GM23338 (cell line): Measurements from ENCODE around the gene GPR158.

ENCODE experiments used
- CREB1 ChIP-seq: fragments of 250-450 bp; sonication (Bioruptor Pico); IDR thresholded peaks from 2 replicates; pipeline ENCODE4 v1.5.0; 2020; ENCODE audit warnings: low read depth, mild to moderate bottlenecking, moderate library complexity
- CTCF ChIP-seq, 2 experiments: fragments of 200-600 bp in 1 of 2; sonication (generic) in 1 of 2; conservative IDR thresholded peaks; 2 replicates each; pipeline versions ENCODE4 v1.5.1 to v1.6.1; 2016 to 2017; ENCODE audit warnings: antibody characterized with exemption in 2 of 2, low read depth in 2 of 2, mild to moderate bottlenecking in 2 of 2, moderate library complexity in 1 of 2
- ETS1 ChIP-seq: IDR thresholded peaks from 2 replicates; pipeline ENCODE4 v1.6.1; 2016; ENCODE audit warnings: antibody characterized with exemption
- EZH2 ChIP-seq: fragments of 200-600 bp; sonication (generic); IDR thresholded peaks from one replicate; pipeline ENCODE4 v1.8.0; 2017; ENCODE audit warnings: antibody characterized with exemption, mild to moderate bottlenecking, low read depth; ENCODE audit not compliant: unreplicated experiment
- EZH2phosphoT487 ChIP-seq: fragments of 200-600 bp; sonication (generic); IDR thresholded peaks from one replicate; pipeline ENCODE4 v1.8.1; 2018; ENCODE audit warnings: antibody characterized with exemption; ENCODE audit not compliant: unreplicated experiment
- JUNB ChIP-seq: IDR thresholded peaks from one replicate; pipeline ENCODE4 v1.6.1; 2016; ENCODE audit warnings: antibody characterized with exemption; ENCODE audit not compliant: unreplicated experiment
- NANOG ChIP-seq: IDR thresholded peaks from 2 replicates; pipeline ENCODE4 v1.6.1; 2016; ENCODE audit warnings: antibody characterized with exemption, borderline replicate concordance
- POLR2AphosphoS5 ChIP-seq: IDR thresholded peaks from 2 replicates; pipeline ENCODE4 v1.6.1; 2016; ENCODE audit warnings: antibody characterized with exemption, low read depth
- REST ChIP-seq: IDR thresholded peaks from one replicate; pipeline ENCODE4 v1.6.1; 2018; ENCODE audit warnings: antibody characterized with exemption; ENCODE audit not compliant: unreplicated experiment
- STAT1 ChIP-seq: IDR thresholded peaks from one replicate; pipeline ENCODE4 v1.6.1; 2016; ENCODE audit warnings: antibody characterized with exemption; ENCODE audit not compliant: unreplicated experiment
- ZNF114 ChIP-seq: fragments of 250-450 bp; sonication (Bioruptor Pico); IDR thresholded peaks from 2 replicates; pipeline ENCODE4 v1.5.0; 2020; ENCODE audit warnings: mild to moderate bottlenecking, moderate library complexity
- ZNF331 ChIP-seq: fragments of 250-450 bp; sonication (Bioruptor Pico); IDR thresholded peaks from 2 replicates; pipeline ENCODE4 v1.5.0; 2020; ENCODE audit warnings: low read depth, mild to moderate bottlenecking, moderate library complexity
- ZNF462 ChIP-seq: fragments of 250-450 bp; sonication (Bioruptor Pico); IDR thresholded peaks from 2 replicates; pipeline ENCODE4 v1.5.0; 2020; ENCODE audit warnings: mild to moderate bottlenecking, moderate library complexity

- TF ChIP-seq CTCF (conservative IDR thresholded peaks at IDR 0.05; ENCODE audit: low read depth in 2 of 2) (no peak), CREB1 (CRISPR knock-in tag) (no peak), EZH2phosphoT487 (no peak), EZH2 (no peak), ZNF114 (CRISPR knock-in tag) (no peak), POLR2AphosphoS5 (no peak), REST (no peak), STAT1 (no peak), ETS1 (no peak), ZNF462 (no peak), ZNF331 (CRISPR knock-in tag) (no peak), JUNB (no peak), NANOG (no peak)
Measured at GRCh38 chr10:25198151-25198550, 23.4 kb downstream of the GPR158 start.
